DOHH2 (cell line): ENCODE measurements around the gene NEURL3.

Experiments
- H3F3A ChIP-seq: fragments of 200-600 bp; sonication (generic), shearing (Covaris generic); 2 replicates; pipeline ENCODE4 v1.6.0; 2016; ENCODE audit warnings: antibody characterized with exemption, mild to moderate bottlenecking; ENCODE audit not compliant: control insufficient read depth, insufficient read depth
- H3K27ac ChIP-seq: fragments of 200-600 bp; sonication (generic); 2 replicates; pipeline ENCODE4 v1.5.1; 2014; ENCODE audit warnings: low read depth, mild to moderate bottlenecking, low read length, moderate library complexity
- H3K27me3 ChIP-seq: fragments of 200-600 bp; sonication (generic); 2 replicates; pipeline ENCODE4 v1.6.1; 2014; ENCODE audit warnings: mild to moderate bottlenecking, low read length, mixed read lengths; ENCODE audit not compliant: control insufficient read depth
- H3K36me3 ChIP-seq: fragments of 200-600 bp; sonication (generic); 2 replicates; pipeline ENCODE4 v1.6.1; 2014; ENCODE audit warnings: mild to moderate bottlenecking, low read length, moderate library complexity, mixed read lengths; ENCODE audit not compliant: control insufficient read depth
- H3K4me1 ChIP-seq: fragments of 200-600 bp; sonication (generic); 2 replicates; pipeline ENCODE4 v1.6.1; 2014; ENCODE audit warnings: mild to moderate bottlenecking, low read length, mixed read lengths; ENCODE audit not compliant: control insufficient read depth
- H3K4me2 ChIP-seq: fragments of 200-600 bp; sonication (generic); 2 replicates; pipeline ENCODE4 v1.6.0; 2014; ENCODE audit warnings: mild to moderate bottlenecking, low read length, moderate library complexity
- H3K4me3 ChIP-seq: fragments of 200-600 bp; sonication (generic); 2 replicates; pipeline ENCODE4 v1.5.1; 2014; ENCODE audit warnings: mild to moderate bottlenecking, low read length, mixed read lengths
- H3K79me2 ChIP-seq: fragments of 200-600 bp; sonication (generic); 2 replicates; pipeline ENCODE4 v1.6.1; 2014; ENCODE audit warnings: mild to moderate bottlenecking, low read length, mixed read lengths; ENCODE audit not compliant: control insufficient read depth
- H3K9me2 ChIP-seq: fragments of 200-600 bp; sonication (generic); replicated peaks from 2 replicates; pipeline ENCODE4 v1.6.1; 2014; ENCODE audit warnings: mild to moderate bottlenecking, low read length, mixed read lengths; ENCODE audit not compliant: control insufficient read depth
- H3K9me3 ChIP-seq: fragments of 200-600 bp; sonication (generic); 2 replicates; pipeline ENCODE4 v1.6.1; 2014; ENCODE audit warnings: antibody characterized with exemption, low read length, mixed read lengths; ENCODE audit not compliant: control insufficient read depth, insufficient read depth
- H4K20me1 ChIP-seq: fragments of 200-600 bp; sonication (generic); 2 replicates; pipeline ENCODE4 v1.6.0; 2014; ENCODE audit warnings: low read depth, mild to moderate bottlenecking, antibody characterized with exemption, low read length, moderate library complexity; ENCODE audit not compliant: control insufficient read depth, insufficient read depth
- CTCF ChIP-seq: fragments of 200-600 bp; sonication (generic); IDR thresholded peaks from one replicate; pipeline ENCODE4 v1.5.1; 2014; ENCODE audit warnings: antibody characterized with exemption, mild to moderate bottlenecking, low read depth, low read length; ENCODE audit not compliant: poor library complexity, severe bottlenecking
- EZH2phosphoT487 ChIP-seq: fragments of 200-600 bp; sonication (generic); IDR thresholded peaks from 2 replicates; pipeline ENCODE4 v1.6.1; 2017; ENCODE audit warnings: borderline replicate concordance, mild to moderate bottlenecking, antibody characterized with exemption, low read length, moderate library complexity, mixed read lengths

The NEURL3 gene

GRCh38 chr2:96489663-96490062 lies 15.5 kb downstream of the NEURL3 start:
- H3K9me2 ChIP-seq, result no peaks in the 10 kb centered on the region

DNA sequence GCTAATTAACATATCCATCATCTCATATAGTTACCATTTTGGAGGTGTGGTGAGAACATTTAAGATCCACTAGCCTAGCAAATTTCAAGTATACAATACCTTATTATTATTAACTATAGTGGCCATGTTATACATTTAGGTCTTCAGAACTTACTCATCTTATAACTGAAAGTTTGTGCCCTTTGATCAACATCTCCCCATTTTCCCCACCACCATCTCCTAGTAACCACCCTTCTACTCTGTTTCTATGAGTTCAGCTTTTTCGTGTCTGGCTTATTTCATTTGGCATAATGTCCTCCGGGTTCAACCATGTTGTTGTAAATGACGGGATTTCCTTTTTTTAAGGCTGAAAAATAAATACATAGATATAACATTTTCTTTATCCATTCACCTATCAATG lies 15.9 kb downstream of the NEURL3 start:
- Histone ChIP-seq H3K79me2 (no peaks in the 10 kb centered on the region), H3K9me2 (no peaks in the 10 kb centered on the region), H3K36me3 (no peaks in the 10 kb centered on the region), H4K20me1 (no peaks in the 10 kb centered on the region), H3K4me1 (peaks cover 8% of the 10 kb centered on the region), H3K4me3 (no peak overlapping the region), H3K27ac (no peak overlapping the region), H3K9me3 (no peaks in the 10 kb centered on the region), H3F3A (no peaks in the 10 kb centered on the region), H3K4me2 (no peak overlapping the region), H3K27me3 (peaks cover 12% of the 10 kb centered on the region)
- TF ChIP-seq EZH2phosphoT487 (no peak), CTCF (no peak)

More at GRCh38 chr2:96489663-96490062, 15.5 kb downstream of the NEURL3 start:
- Histone ChIP-seq H3F3A (no peaks in the 10 kb centered on the region), H3K4me1 (peaks cover 8% of the 10 kb centered on the region), H3K9me3 (no peaks in the 10 kb centered on the region), H4K20me1 (no peaks in the 10 kb centered on the region), H3K27ac (no peak overlapping the region), H3K4me3 (no peak overlapping the region), H3K27me3 (peaks cover 12% of the 10 kb centered on the region), H3K36me3 (no peaks in the 10 kb centered on the region), H3K4me2 (no peak overlapping the region), H3K79me2 (no peaks in the 10 kb centered on the region)
- TF ChIP-seq EZH2phosphoT487, result no peak

DNA sequence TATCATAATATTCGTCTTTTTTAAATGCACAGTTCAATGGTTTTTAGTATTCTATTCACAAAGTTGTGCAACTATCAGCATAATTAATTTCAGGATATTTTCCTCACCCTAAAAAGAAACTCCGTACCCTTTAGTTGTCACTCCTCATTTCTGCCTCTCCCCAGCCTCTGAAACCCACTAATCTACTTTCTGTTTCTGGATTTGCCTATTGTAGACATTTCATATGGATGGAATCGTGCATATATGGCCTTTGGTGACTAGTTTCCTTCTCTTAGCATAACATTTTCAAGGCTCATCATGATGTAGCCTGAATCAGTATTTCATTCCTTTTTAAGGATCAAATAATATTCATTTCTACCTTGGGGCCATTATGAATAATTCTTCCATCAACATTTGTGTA lies 18.5 kb downstream of the NEURL3 start:
- Histone ChIP-seq H4K20me1 (no peaks in the 10 kb centered on the region), H3K27me3 (peaks cover 8% of the 10 kb centered on the region), H3F3A (no peaks in the 10 kb centered on the region), H3K36me3 (no peaks in the 10 kb centered on the region), H3K9me2 (no peaks in the 10 kb centered on the region), H3K79me2 (no peaks in the 10 kb centered on the region), H3K4me3 (no peak overlapping the region), H3K27ac (no peak overlapping the region), H3K4me2 (no peak overlapping the region; the same call in 1 of the 2 replicates), H3K4me1 (peaks cover 8% of the 10 kb centered on the region), H3K9me3 (no peaks in the 10 kb centered on the region)
- no peak for TF ChIP-seq CTCF
- no peak for TF ChIP-seq EZH2phosphoT487

DNA sequence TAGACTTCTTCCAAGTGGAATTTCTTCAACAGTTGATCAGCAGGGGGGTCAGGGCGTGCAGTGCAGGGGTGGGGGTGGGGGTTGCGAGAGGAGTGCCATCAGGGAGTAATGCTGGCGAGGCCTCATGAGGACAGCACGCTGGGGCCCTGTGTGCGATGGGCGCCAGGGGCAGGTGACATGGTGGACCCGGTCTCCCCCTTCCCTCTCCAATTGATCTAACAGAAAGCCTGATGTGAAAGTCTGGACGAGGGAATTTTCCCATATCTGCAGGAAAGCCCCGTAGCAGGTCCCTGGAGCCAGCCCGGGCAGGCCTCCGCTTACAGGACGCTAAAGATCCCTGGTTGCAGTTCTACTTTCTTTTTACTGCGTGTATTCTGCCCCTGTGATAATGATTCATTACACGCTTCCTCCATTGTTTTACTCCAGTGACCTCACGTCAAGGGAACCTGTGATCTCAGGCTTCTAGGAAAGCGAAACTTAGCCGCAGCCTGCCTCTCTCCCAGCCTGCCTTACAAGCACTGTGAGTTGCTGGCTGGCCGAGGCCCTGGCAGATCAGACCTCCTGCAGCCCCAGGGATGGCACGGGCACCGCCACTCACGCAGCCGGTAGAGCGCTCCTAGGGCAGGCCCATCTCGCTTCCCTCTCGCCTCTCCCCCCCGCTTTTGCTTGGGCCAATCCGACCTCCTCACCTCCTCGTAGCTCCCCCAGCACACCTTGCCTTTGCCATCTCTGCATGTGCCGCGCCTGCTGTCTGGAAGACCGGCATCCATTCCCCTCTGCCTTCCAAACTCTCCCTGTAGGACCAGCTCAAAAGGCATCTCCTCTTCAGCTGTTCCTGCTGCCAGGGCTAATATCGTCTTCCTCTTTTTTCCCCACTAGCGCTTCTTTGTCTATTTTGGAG lies 19.2 kb downstream of the NEURL3 start:
- H3K4me3 ChIP-seq, result peak overlapping the region; percentile 51
- H4K20me1 ChIP-seq, result no peaks in the 10 kb centered on the region
- H3K4me1 ChIP-seq, result peaks cover 8% of the 10 kb centered on the region

More for the DNA sequence above, 19.2 kb downstream of the NEURL3 start:
- Histone ChIP-seq H3F3A (no peaks in the 10 kb centered on the region), H3K36me3 (no peaks in the 10 kb centered on the region), H3K27ac (no peak overlapping the region), H3K9me2 (no peaks in the 10 kb centered on the region; the same call in 1 of the 2 replicates), H3K27me3 (peaks cover 8% of the 10 kb centered on the region), H3K79me2 (no peaks in the 10 kb centered on the region), H3K4me2 (peak overlapping the region; percentile 55), H3K9me3 (no peaks in the 10 kb centered on the region)
- TF ChIP-seq EZH2phosphoT487 (no peak), CTCF (no peak)
